GM13976 (cell line): ENCODE results near the gene SLC7A6OS.

Source experiments
- DNase-seq: peaks from one replicate; pipeline ENCODE4 v3.0.0; 2012; ENCODE audit warnings: low spot score
- CTCF ChIP-seq: IDR thresholded peaks from 2 replicates; pipeline ENCODE4 v1.5.1; 2012; ENCODE audit warnings: borderline replicate concordance, mild to moderate bottlenecking; ENCODE audit not compliant: insufficient read depth; ENCODE audit errors: extremely low read depth, missing control alignments, control extremely low read depth
- in situ Hi-C: fragments of 300-500 bp; cut with MboI; formaldehyde crosslinking; loops from one replicate; pipeline ENCODE4 v1.12.0; 2022; ENCODE audit warnings: low sequenced_read_pairs, mixed read lengths, inconsistent platforms; ENCODE audit not compliant: unreplicated experiment

SLC7A6OS gene

GRCh38 chr16:68288252-68288650 is 22.5 kb downstream of the SLC7A6OS start:
- in situ Hi-C loops = no loop called here
- no peak for TF ChIP-seq CTCF

GRCh38 chr16:68287276-68288251 is 23.2 kb downstream of the SLC7A6OS start:
- DNase-seq = no peak
- TF ChIP-seq CTCF = peak; percentile 1
- in situ Hi-C loops = no loop called here

More at GRCh38 chr16:68288252-68288650, 22.5 kb downstream of the SLC7A6OS start:
- no peak for DNase-seq

- DNase-seq = no peak
- TF ChIP-seq CTCF = no peak
- in situ Hi-C loops = no loop called here
Measured at GRCh38 chr16:68286153-68287074, 24.3 kb downstream of the SLC7A6OS start.

GRCh38 chr16:68285683-68286082 is 25.1 kb downstream of the SLC7A6OS start:
- no peak for DNase-seq
- no peak for TF ChIP-seq CTCF
- in situ Hi-C loops = no loop called here

- DNase-seq = peak; percentile 69
- TF ChIP-seq CTCF = no peak
- in situ Hi-C loops = no loop called here
Measured at GRCh38 chr16:68284847-68285246, 25.9 kb downstream of the SLC7A6OS start.

GRCh38 chr16:68283801-68284598 is 26.7 kb downstream of the SLC7A6OS start:
- DNase-seq = peak; percentile 58
- TF ChIP-seq CTCF = no peak
- in situ Hi-C loops = no loop called here
